Large intestine (tissue), 3 donors: ENCODE measurements around the gene DSCAML1. TPM values are rescaled to one million over a fixed set of nuclear protein-coding genes. Genes with fewer than 3 reads are reported as not detected.

Source experiments
- DNase-seq, 2 donors: peaks; one replicate each; pipeline versions ENCODE4 v3.0.0 to v3.0.0-alpha.2; 2013
- H3K27ac ChIP-seq: one replicate; pipeline ENCODE4 v1.5.1; 2013; ENCODE audit warnings: low read length
- H3K27me3 ChIP-seq: 2 replicates; pipeline ENCODE4 v1.6.1; 2013; ENCODE audit warnings: low read length; ENCODE audit not compliant: control insufficient read depth, insufficient read depth
- H3K36me3 ChIP-seq: 2 replicates; pipeline ENCODE4 v1.6.1; 2013; ENCODE audit warnings: low read length; ENCODE audit not compliant: control insufficient read depth, insufficient read depth
- H3K4me1 ChIP-seq: one replicate; pipeline ENCODE4 v1.6.1; 2013; ENCODE audit warnings: low read length; ENCODE audit not compliant: control insufficient read depth, insufficient read depth
- H3K4me3 ChIP-seq: one replicate; pipeline ENCODE4 v1.5.1; 2013; ENCODE audit warnings: low read length
- H3K9me3 ChIP-seq: one replicate; pipeline ENCODE4 v1.6.1; 2013; ENCODE audit warnings: mild to moderate bottlenecking, low read depth, low read length, moderate library complexity; ENCODE audit not compliant: control insufficient read depth
- WGBS: methylation state at CpG from one replicate; pipeline ENCODE4 v1.1.5; 2013; ENCODE audit warnings: low lambda C conversion rate; ENCODE audit not compliant: insufficient coverage; 5-methylcytosine and 5-hydroxymethylcytosine counted together
- polyA plus RNA-seq: library from polyadenylated mRNA; unstranded; fragments of 120-200 nt; gene quantifications from one replicate; pipeline ENCODE4 v1.2.1, GENCODE V29; 2013

Gene DSCAML1
- polyA plus RNA-seq, 1 donor = 1.6 TPM

- H3K27me3 ChIP-seq = no peaks in the 10 kb centered on the region
- DNase-seq = peak in 1 of 2 donors; percentile 40
- no CpG with 5 or more reads among the region's 7 CpGs for WGBS
Measured at GRCh38 chr11:117554601-117555333, 242.2 kb downstream of the DSCAML1 start.

DNA sequence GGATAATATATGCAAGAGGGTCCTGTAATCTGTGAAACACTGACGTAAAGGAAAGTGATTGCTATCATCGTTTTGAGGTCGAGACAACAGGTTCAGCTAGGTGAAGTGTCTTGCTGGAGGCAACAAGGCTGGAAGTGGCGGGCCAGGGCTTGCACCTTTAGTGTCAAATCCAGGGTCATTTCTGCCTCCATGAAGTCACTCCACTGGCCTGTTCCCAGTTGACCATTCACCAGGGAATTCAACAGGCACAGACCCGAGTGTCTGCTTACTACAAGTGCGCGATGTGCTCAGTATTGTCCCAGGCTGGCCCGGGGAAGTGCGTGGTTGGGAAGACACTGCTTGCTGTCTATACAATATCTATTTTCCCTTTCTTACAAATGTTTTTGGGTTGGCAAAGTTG lies 244.4 kb downstream of the DSCAML1 start:
- H3K27ac ChIP-seq = no peak overlapping the region
- H3K4me1 ChIP-seq = peaks cover 5% of the 10 kb centered on the region
- no peak overlapping the region for H3K4me3 ChIP-seq
- no peaks in the 10 kb centered on the region for H3K9me3 ChIP-seq
- no peaks in the 10 kb centered on the region for H3K27me3 ChIP-seq
- no peaks in the 10 kb centered on the region for H3K36me3 ChIP-seq
- no peak for DNase-seq
- 87% methylated on average over 3 of the region's 9 CpGs for WGBS

More at GRCh38 chr11:117554601-117555333, 242.2 kb downstream of the DSCAML1 start:
- Histone ChIP-seq H3K36me3 (no peaks in the 10 kb centered on the region), H3K4me3 (no peak overlapping the region), H3K27ac (no peak overlapping the region), H3K4me1 (peaks cover 5% of the 10 kb centered on the region), H3K9me3 (no peaks in the 10 kb centered on the region)

GRCh38 chr11:117551761-117552343 lies 245.2 kb downstream of the DSCAML1 start:
- DNase-seq = no peak
- Histone ChIP-seq H3K4me1 (peaks cover 5% of the 10 kb centered on the region), H3K27ac (no peak overlapping the region), H3K9me3 (no peaks in the 10 kb centered on the region), H3K27me3 (no peaks in the 10 kb centered on the region), H3K36me3 (no peaks in the 10 kb centered on the region), H3K4me3 (no peak overlapping the region)
- WGBS = 65% methylated on average over 4 of the region's 12 CpGs

DNA sequence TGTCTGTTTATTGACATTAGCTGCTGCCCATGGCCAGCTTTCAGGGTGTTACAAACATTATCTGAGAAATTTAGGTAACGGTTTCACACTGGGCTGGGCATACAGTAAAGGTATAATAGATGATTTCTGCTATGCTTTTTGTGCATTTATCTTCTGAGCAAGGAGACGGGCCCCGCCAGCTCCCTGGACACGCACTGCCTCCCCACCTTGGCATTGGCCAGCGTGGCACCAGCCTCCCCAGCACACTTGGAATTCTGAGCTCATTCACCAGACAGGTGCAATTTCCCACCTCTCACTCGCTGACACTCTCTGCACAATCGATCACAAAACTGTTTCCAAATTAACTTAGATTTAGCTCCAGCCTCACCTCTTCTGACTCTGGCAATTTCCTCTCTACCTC lies 246.6 kb downstream of the DSCAML1 start:
- no peak overlapping the region for H3K4me3 ChIP-seq
- no peak overlapping the region for H3K27ac ChIP-seq
- DNase-seq = no peak
- no peaks in the 10 kb centered on the region for H3K9me3 ChIP-seq
- 100% methylated on average over 1 of the region's 7 CpGs for WGBS
- H3K36me3 ChIP-seq = no peaks in the 10 kb centered on the region
- H3K4me1 ChIP-seq = peaks cover 9% of the 10 kb centered on the region
- H3K27me3 ChIP-seq = no peaks in the 10 kb centered on the region

GRCh38 chr11:117549417-117549816 lies 247.6 kb downstream of the DSCAML1 start:
- H3K27ac ChIP-seq = no peak overlapping the region
- no CpG with 5 or more reads among the region's 9 CpGs for WGBS
- H3K4me3 ChIP-seq = no peak overlapping the region
- no peaks in the 10 kb centered on the region for H3K36me3 ChIP-seq
- no peaks in the 10 kb centered on the region for H3K9me3 ChIP-seq
- no peak for DNase-seq
- H3K4me1 ChIP-seq = peaks cover 14% of the 10 kb centered on the region
- no peaks in the 10 kb centered on the region for H3K27me3 ChIP-seq

DNA sequence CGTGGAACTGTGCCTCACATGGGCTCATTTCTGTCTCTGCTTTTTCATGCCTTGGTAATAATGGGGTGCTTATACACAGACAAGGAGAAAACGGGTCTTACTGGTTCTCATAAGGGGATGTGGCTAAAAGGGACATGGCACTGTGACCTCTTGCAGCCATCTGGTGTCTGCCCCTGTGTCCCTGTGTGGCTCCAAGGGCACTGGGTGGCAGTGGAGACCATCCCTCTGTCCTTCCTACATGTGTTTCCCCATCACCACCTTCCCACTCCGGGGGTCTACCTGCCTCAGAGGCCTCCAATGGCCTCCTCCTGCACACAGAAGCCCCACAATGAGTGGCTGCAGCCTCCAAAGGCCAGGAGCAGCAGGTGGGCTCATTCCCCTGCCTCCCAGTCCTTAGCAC lies 248.1 kb downstream of the DSCAML1 start:
- Histone ChIP-seq H3K36me3 (no peaks in the 10 kb centered on the region), H3K9me3 (no peaks in the 10 kb centered on the region), H3K27ac (no peak overlapping the region), H3K4me1 (peaks cover 16% of the 10 kb centered on the region), H3K4me3 (no peak overlapping the region), H3K27me3 (no peaks in the 10 kb centered on the region)
- no peak for DNase-seq
- WGBS = no CpG with 5 or more reads among the region's 3 CpGs

GRCh38 chr11:117547946-117548345 lies 249.1 kb downstream of the DSCAML1 start:
- Histone ChIP-seq H3K36me3 (no peaks in the 10 kb centered on the region), H3K4me1 (peaks cover 24% of the 10 kb centered on the region), H3K4me3 (no peak overlapping the region), H3K27me3 (no peaks in the 10 kb centered on the region), H3K27ac (no peak overlapping the region), H3K9me3 (no peaks in the 10 kb centered on the region)
- WGBS = no CpG with 5 or more reads among the region's 7 CpGs
- DNase-seq = no peak

- Histone ChIP-seq H3K27me3 (no peaks in the 10 kb centered on the region), H3K9me3 (no peaks in the 10 kb centered on the region), H3K27ac (no peak overlapping the region), H3K36me3 (no peaks in the 10 kb centered on the region), H3K4me3 (no peak overlapping the region), H3K4me1 (peaks cover 24% of the 10 kb centered on the region)
- no CpG with 5 or more reads among the region's 16 CpGs for WGBS
- DNase-seq = no peak
Measured at GRCh38 chr11:117547195-117547850, 249.7 kb downstream of the DSCAML1 start.

DNA sequence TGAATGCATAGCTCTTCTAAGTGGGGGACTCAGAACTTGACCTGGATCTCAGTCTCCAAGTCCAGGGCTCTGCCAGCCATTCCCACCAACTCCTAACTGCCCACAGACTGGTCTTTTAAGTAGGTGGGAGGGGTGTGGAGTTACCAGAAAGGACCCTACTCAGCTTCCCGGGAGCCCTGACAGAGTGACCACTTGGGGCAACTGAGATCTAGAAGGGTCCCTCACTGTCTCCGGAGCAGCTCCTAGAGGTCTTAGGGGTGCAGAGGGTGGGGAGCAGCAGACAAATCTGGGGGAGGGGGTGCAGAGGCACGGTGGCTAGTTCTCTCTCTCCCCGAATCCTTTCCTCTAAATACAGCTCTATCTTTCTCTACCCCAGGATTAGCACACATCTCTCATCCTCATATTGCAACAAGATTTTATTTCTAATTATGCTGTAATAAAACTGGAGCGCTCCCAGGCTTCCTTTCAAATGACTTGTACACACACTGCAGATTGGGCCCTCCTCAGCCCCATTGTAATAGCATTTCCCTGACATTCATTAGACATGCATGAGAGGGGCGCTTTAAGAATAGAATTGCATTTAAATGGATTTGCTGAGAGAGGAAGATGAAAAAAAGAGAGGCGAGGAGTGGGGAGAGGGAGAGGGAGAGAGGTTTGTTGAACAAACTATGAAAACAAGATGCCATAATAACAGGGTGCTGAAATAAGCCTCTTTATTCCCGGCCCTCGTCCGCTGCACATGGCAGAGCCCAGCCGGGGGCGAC lies 250.4 kb downstream of the DSCAML1 start:
- H3K4me3 ChIP-seq = no peak overlapping the region
- H3K27me3 ChIP-seq = no peaks in the 10 kb centered on the region
- no peak for DNase-seq
- H3K9me3 ChIP-seq = no peaks in the 10 kb centered on the region
- peaks cover 24% of the 10 kb centered on the region for H3K4me1 ChIP-seq
- 82% methylated on average over 2 of the region's 12 CpGs for WGBS
- H3K27ac ChIP-seq = no peak overlapping the region
- no peaks in the 10 kb centered on the region for H3K36me3 ChIP-seq

- no peaks in the 10 kb centered on the region for H3K9me3 ChIP-seq
- no CpG with 5 or more reads among the region's 12 CpGs for WGBS
Measured at GRCh38 chr11:117545706-117546105, 251.3 kb downstream of the DSCAML1 start.

More at GRCh38 chr11:117545706-117546105, 251.3 kb downstream of the DSCAML1 start:
- no peak for DNase-seq
- Histone ChIP-seq H3K27me3 (no peaks in the 10 kb centered on the region), H3K4me1 (peaks cover 24% of the 10 kb centered on the region), H3K36me3 (no peaks in the 10 kb centered on the region), H3K27ac (peak overlapping the region; percentile 88), H3K4me3 (no peak overlapping the region)
